HepG2 (cell line): ENCODE measurements around the gene SPRED2. TPM values are rescaled to one million over a fixed set of nuclear protein-coding genes. Genes with fewer than 3 reads are reported as not detected.
A peak's percentile ranks its signal among the peaks of the same experiment; 100 is the strongest.

Experiments used
- ISX ChIP-seq: sonication (generic); formaldehyde crosslinking; conservative IDR thresholded peaks from 2 replicates; pipeline ENCODE4 v1.5.0; 2020; ENCODE audit warnings: missing genetic modification reagents
- KDM2A ChIP-seq: sonication (generic); formaldehyde crosslinking; IDR thresholded peaks from 2 replicates; pipeline ENCODE4 v1.4.0; 2020; ENCODE audit warnings: low read depth, missing genetic modification reagents, borderline replicate concordance
- MAFG ChIP-seq: sonication (generic); formaldehyde crosslinking; IDR thresholded peaks from 2 replicates; pipeline ENCODE4 v1.5.1; 2020; ENCODE audit warnings: mild to moderate bottlenecking, missing genetic modification reagents
- NCOA1 ChIP-seq: sonication (generic); formaldehyde crosslinking; IDR thresholded peaks from 2 replicates; pipeline ENCODE4 v1.9.0; 2021; ENCODE audit warnings: missing genetic modification reagents
- NCOA2 ChIP-seq: sonication (generic); formaldehyde crosslinking; IDR thresholded peaks from 2 replicates; pipeline ENCODE4 v1.8.0; 2022; ENCODE audit warnings: inconsistent platforms
- NFIC ChIP-seq: IDR thresholded peaks from 2 replicates; pipeline ENCODE4 v1.6.1; 2012; ENCODE audit warnings: mild to moderate bottlenecking, low read length, inconsistent platforms
- REPIN1 ChIP-seq: sonication (generic); formaldehyde crosslinking; IDR thresholded peaks from 2 replicates; pipeline ENCODE4 v1.8.0; 2022; ENCODE audit warnings: missing genetic modification reagents, low read depth, mild to moderate bottlenecking, borderline replicate concordance
- ZNF468 ChIP-seq: sonication (generic); formaldehyde crosslinking; IDR thresholded peaks from 2 replicates; pipeline ENCODE4 v1.8.0; 2022; ENCODE audit warnings: mild to moderate bottlenecking, moderate library complexity, missing genetic modification reagents
- ZNF615 ChIP-seq: sonication (generic); formaldehyde crosslinking; IDR thresholded peaks from 2 replicates; pipeline ENCODE4 v1.5.0; 2020; ENCODE audit warnings: mild to moderate bottlenecking, missing genetic modification reagents, borderline replicate concordance
- ZNF883 ChIP-seq: sonication (generic); formaldehyde crosslinking; IDR thresholded peaks from 2 replicates; pipeline ENCODE4 v1.5.1; 2020; ENCODE audit warnings: mild to moderate bottlenecking, missing genetic modification reagents; ENCODE audit errors: not compliant biosample characterization
- ZSCAN31 ChIP-seq: sonication (generic); formaldehyde crosslinking; IDR thresholded peaks from 2 replicates; pipeline ENCODE4 v1.5.0; 2020; ENCODE audit warnings: low read depth, mild to moderate bottlenecking, missing genetic modification reagents
- polyA plus RNA-seq, 8 experiments: library from polyadenylated mRNA; depleted of rRNA in 3 of 8; stranded (reverse) in 7 of 8; unstranded in 1 of 8; fragments of >200 nt; fragmentation: Illumina TruSeq in 4 of 8; extraction: Trizol in 4 of 8; gene quantifications; 2 replicates each; pipeline versions ENCODE4 v1.2.1 to v1.2.3, GENCODE V29; 2011 to 2016; ENCODE audit warnings: low read depth in 4 of 8, missing spikeins in 1 of 8, mixed read lengths in 1 of 8; ENCODE audit not compliant: insufficient read depth in 1 of 8
- total RNA-seq, 5 experiments: library from RNA; depleted of rRNA; stranded (reverse); fragments of >200 nt; fragmentation: Illumina TruSeq; extraction: Trizol; gene quantifications; 2 replicates each; pipeline ENCODE4 v1.2.3, GENCODE V29; 2016; ENCODE audit warnings: low read depth in 1 of 5
- TF ChIP-seq, protein P1 (sequence below): sonication (generic); formaldehyde crosslinking; conservative IDR thresholded peaks from 2 replicates; pipeline ENCODE4 v1.8.0; 2022; ENCODE audit warnings: mild to moderate bottlenecking, moderate library complexity, missing genetic modification reagents
- TF ChIP-seq, protein P2 (sequence below): sonication (generic); formaldehyde crosslinking; IDR thresholded peaks from 2 replicates; pipeline ENCODE4 v1.5.0; 2020; ENCODE audit warnings: mild to moderate bottlenecking, missing genetic modification reagents
- TF ChIP-seq, protein P3 (sequence below): sonication (generic); formaldehyde crosslinking; IDR thresholded peaks from 2 replicates; pipeline ENCODE4 v1.5.0; 2020; ENCODE audit warnings: missing genetic modification reagents, mild to moderate bottlenecking, borderline replicate concordance
- TF ChIP-seq, protein P4 (sequence below): sonication (generic); formaldehyde crosslinking; IDR thresholded peaks from 2 replicates; pipeline ENCODE4 v1.8.0; 2023; ENCODE audit warnings: mild to moderate bottlenecking, missing genetic modification reagents
- TF ChIP-seq, protein P5 (sequence below): IDR thresholded peaks from 2 replicates; pipeline ENCODE4 v1.6.1; 2016

Gene SPRED2
- total and polyA plus RNA-seq, 2 of the 13 experiments (the other 11 are each of a cell fraction or from before 2014, with no cell fraction given) = 13.0 to 37.0 TPM

DNA sequence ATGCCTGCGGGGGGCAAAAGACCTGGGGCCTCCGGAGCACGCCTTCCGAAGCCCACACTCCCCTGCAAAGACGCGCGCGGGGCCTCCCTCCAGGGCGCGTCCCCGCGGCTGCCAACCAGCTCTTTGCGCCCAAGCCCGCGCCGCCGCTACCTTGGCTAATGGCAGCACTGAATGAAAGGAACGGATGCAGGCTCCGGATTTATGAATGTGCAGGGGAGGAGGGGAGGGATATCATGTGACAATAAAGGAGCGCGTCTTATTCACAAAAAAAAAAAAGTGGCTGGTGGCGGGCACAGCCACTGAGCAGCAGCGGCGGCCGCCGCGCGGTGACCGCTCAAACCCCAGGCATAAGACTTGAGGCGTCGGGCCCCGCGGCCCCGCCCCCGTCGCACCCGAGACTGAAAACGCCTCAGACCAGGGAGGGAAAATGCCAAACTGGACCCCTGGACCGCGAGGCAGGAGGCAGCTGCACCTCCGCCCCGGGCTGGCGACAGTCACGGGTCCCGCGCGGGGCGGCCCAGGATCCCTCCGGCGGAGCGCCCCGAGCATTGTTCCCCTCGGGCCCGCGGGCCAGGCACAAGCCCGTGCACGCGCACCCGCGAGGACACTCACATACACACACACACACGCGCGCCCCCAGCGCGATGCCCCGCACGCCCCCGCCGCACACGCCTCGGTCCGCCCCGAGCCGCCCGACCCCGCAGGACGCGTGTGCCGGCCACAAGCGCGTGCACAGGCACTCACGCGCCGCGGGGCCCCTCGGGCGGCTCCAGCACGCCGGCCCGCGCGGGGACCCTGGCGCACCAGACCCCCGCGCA lies 1.6 kb downstream of the SPRED2 start (continued):
- TF ChIP-seq, protein P1, sequence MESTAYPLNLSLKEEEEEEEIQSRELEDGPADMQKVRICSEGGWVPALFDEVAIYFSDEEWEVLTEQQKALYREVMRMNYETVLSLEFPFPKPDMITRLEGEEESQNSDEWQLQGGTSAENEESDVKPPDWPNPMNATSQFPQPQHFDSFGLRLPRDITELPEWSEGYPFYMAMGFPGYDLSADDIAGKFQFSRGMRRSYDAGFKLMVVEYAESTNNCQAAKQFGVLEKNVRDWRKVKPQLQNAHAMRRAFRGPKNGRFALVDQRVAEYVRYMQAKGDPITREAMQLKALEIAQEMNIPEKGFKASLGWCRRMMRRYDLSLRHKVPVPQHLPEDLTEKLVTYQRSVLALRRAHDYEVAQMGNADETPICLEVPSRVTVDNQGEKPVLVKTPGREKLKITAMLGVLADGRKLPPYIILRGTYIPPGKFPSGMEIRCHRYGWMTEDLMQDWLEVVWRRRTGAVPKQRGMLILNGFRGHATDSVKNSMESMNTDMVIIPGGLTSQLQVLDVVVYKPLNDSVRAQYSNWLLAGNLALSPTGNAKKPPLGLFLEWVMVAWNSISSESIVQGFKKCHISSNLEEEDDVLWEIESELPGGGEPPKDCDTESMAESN (CRISPR knock-in tag) = peak; percentile 80; the same call in 1 of the 2 replicates
- TF ChIP-seq, protein P2, sequence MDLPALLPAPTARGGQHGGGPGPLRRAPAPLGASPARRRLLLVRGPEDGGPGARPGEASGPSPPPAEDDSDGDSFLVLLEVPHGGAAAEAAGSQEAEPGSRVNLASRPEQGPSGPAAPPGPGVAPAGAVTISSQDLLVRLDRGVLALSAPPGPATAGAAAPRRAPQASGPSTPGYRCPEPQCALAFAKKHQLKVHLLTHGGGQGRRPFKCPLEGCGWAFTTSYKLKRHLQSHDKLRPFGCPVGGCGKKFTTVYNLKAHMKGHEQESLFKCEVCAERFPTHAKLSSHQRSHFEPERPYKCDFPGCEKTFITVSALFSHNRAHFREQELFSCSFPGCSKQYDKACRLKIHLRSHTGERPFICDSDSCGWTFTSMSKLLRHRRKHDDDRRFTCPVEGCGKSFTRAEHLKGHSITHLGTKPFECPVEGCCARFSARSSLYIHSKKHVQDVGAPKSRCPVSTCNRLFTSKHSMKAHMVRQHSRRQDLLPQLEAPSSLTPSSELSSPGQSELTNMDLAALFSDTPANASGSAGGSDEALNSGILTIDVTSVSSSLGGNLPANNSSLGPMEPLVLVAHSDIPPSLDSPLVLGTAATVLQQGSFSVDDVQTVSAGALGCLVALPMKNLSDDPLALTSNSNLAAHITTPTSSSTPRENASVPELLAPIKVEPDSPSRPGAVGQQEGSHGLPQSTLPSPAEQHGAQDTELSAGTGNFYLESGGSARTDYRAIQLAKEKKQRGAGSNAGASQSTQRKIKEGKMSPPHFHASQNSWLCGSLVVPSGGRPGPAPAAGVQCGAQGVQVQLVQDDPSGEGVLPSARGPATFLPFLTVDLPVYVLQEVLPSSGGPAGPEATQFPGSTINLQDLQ = 0 out of 2 replicates have a peak, but pooled peaks have one; percentile 36
- TF ChIP-seq KDM2A (CRISPR knock-in tag) (peak; percentile 71; the same call in 1 of the 2 replicates), REPIN1 (CRISPR knock-in tag) (no peak), ISX (CRISPR knock-in tag) (no peak), ZNF615 (CRISPR knock-in tag) (no peak), NCOA1 (CRISPR knock-in tag) (0 out of 2 replicates have a peak, but pooled peaks have one; percentile 48), ZNF883 (peak; percentile 53), ZSCAN31 (CRISPR knock-in tag) (peak; percentile 43; the same call in 1 of the 2 replicates), NFIC (no peak), ZNF468 (CRISPR knock-in tag) (0 out of 2 replicates have a peak, but pooled peaks have one; percentile 56), NCOA2 (CRISPR knock-in tag) (no peak), MAFG (peak; percentile 40; the same call in 1 of the 2 replicates)
- TF ChIP-seq, protein P3, sequence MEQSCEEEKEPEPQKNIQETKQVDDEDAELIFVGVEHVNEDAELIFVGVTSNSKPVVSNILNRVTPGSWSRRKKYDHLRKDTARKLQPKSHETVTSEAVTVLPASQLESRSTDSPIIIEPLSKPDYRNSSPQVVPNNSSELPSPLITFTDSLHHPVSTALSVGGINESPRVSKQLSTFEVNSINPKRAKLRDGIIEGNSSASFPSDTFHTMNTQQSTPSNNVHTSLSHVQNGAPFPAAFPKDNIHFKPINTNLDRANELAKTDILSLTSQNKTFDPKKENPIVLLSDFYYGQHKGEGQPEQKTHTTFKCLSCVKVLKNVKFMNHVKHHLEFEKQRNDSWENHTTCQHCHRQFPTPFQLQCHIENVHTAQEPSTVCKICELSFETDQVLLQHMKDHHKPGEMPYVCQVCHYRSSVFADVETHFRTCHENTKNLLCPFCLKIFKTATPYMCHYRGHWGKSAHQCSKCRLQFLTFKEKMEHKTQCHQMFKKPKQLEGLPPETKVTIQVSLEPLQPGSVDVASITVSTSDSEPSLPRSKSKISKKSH (CRISPR knock-in tag) = peak; percentile 40; the same call in 1 of the 2 replicates
- TF ChIP-seq, protein P4, sequence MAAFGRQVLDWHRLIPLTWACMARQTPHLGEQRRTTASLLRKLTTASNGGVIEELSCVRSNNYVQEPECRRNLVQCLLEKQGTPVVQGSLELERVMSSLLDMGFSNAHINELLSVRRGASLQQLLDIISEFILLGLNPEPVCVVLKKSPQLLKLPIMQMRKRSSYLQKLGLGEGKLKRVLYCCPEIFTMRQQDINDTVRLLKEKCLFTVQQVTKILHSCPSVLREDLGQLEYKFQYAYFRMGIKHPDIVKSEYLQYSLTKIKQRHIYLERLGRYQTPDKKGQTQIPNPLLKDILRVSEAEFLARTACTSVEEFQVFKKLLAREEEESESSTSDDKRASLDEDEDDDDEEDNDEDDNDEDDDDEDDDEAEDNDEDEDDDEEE = peak; percentile 33; the same call in 1 of the 2 replicates
- TF ChIP-seq, protein P5, sequence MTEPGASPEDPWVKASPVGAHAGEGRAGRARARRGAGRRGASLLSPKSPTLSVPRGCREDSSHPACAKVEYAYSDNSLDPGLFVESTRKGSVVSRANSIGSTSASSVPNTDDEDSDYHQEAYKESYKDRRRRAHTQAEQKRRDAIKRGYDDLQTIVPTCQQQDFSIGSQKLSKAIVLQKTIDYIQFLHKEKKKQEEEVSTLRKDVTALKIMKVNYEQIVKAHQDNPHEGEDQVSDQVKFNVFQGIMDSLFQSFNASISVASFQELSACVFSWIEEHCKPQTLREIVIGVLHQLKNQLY (CRISPR knock-in tag) = no peak
